T-cell (primary cell): ENCODE measurements around the gene MCRIP1. TPM values are rescaled to one million over a fixed set of nuclear protein-coding genes. Genes with fewer than 3 reads are reported as not detected.
A peak's percentile ranks its signal among the peaks of the same experiment; 100 is the strongest.

ENCODE experiments used
- ATAC-seq, 4 experiments: fragments of 200-7000 bp in 3 of 4; fragments of 150-1000 bp in 1 of 4; cut with Tn5 transposase; replicated peaks in 1 of 4; 1 replicate in 3 of 4; 2 replicates in 1 of 4; pipeline ENCODE4 v1.10.0; 2021; ENCODE audit warnings: moderate library complexity in 3 of 4, mild to moderate bottlenecking in 2 of 4, moderate number of reproducible peaks in 1 of 4
- CTCF ChIA-PET, 2 donors: fragments of 300-600 bp; sonication (Branson Sonifier 250); formaldehyde crosslinking; loops; one replicate each; lab custom pipeline; 2022; ENCODE audit warnings: antibody characterized with exemption in 2 of 2; lab: Charles Lee
- POLR2A ChIA-PET, 2 donors: fragments of 300-600 bp; sonication (Branson Sonifier 250); formaldehyde crosslinking; loops; one replicate each; lab custom pipeline; 2022; ENCODE audit warnings: antibody characterized with exemption in 2 of 2; lab: Charles Lee
- DNase-seq, 35 experiments: peaks; one replicate each; pipeline versions ENCODE4 v3.0.0 to v3.0.0-alpha.2; 2013 to 2023
- H3K27ac ChIP-seq: one replicate; pipeline ENCODE4 v1.5.1; 2013; ENCODE audit warnings: low read length
- H3K27me3 ChIP-seq, 2 experiments: replicated peaks in 1 of 2; 1 replicate in 1 of 2; 2 replicates in 1 of 2; pipeline versions ENCODE4 v1.6.1 to v1.7.0; 2013; ENCODE audit warnings: low read length in 1 of 2, mixed read lengths in 1 of 2; ENCODE audit not compliant: control insufficient read depth in 2 of 2, insufficient read depth in 2 of 2; ENCODE audit errors: extremely low read depth in 1 of 2
- H3K36me3 ChIP-seq, 2 donors: 1 replicate in 1 of 2; 2 replicates in 1 of 2; pipeline versions ENCODE4 v1.6.1 to v1.7.0; 2013; ENCODE audit warnings: low read length in 1 of 2; ENCODE audit not compliant: control insufficient read depth in 2 of 2, insufficient read depth in 1 of 2; ENCODE audit errors: extremely low read depth in 1 of 2
- H3K4me1 ChIP-seq, 2 experiments: 1 replicate in 1 of 2; 2 replicates in 1 of 2; pipeline versions ENCODE4 v1.6.1 to v1.7.0; 2013; ENCODE audit warnings: low read length in 2 of 2, mixed read lengths in 1 of 2; ENCODE audit not compliant: insufficient read depth in 2 of 2, control insufficient read depth in 1 of 2; ENCODE audit errors: extremely low read depth in 1 of 2
- H3K4me3 ChIP-seq, 2 donors: 1 replicate in 1 of 2; 2 replicates in 1 of 2; pipeline versions ENCODE4 v1.5.1 to v1.7.0; 2013; ENCODE audit warnings: mild to moderate bottlenecking in 2 of 2, low read length in 1 of 2, moderate library complexity in 1 of 2; ENCODE audit not compliant: control insufficient read depth in 1 of 2; ENCODE audit errors: extremely low read depth in 1 of 2
- H3K9me3 ChIP-seq: 2 replicates; pipeline ENCODE4 v1.7.0; 2013
- H3K27ac Mint-ChIP-seq, 2 donors: one replicate each; pipeline ENCODE4 v1.8.0; 2020 to 2021; ENCODE audit warnings: mild to moderate bottlenecking in 2 of 2, mixed read lengths in 2 of 2
- H3K27me3 Mint-ChIP-seq, 2 donors: one replicate each; pipeline ENCODE4 v1.8.0; 2021 to 2022; ENCODE audit warnings: mixed read lengths in 2 of 2
- H3K36me3 Mint-ChIP-seq: one replicate; pipeline ENCODE4 v1.8.0; 2021; ENCODE audit warnings: mixed read lengths
- H3K4me1 Mint-ChIP-seq, 3 donors: one replicate each; pipeline ENCODE4 v1.8.0; 2020 to 2022; ENCODE audit warnings: mixed read lengths in 3 of 3, mild to moderate bottlenecking in 1 of 3
- H3K4me3 Mint-ChIP-seq, 3 donors: one replicate each; pipeline ENCODE4 v1.8.0; 2020 to 2022; ENCODE audit warnings: mild to moderate bottlenecking in 3 of 3, mixed read lengths in 3 of 3, moderate library complexity in 3 of 3
- H3K9me3 Mint-ChIP-seq, 3 donors: one replicate each; pipeline ENCODE4 v1.8.0; 2020 to 2022; ENCODE audit warnings: mixed read lengths in 3 of 3
- WGBS: methylation state at CpG from one replicate; pipeline ENCODE4 v1.1.5; 2013; ENCODE audit warnings: missing lambda C conversion rate; ENCODE audit not compliant: insufficient coverage; 5-methylcytosine and 5-hydroxymethylcytosine counted together
- total RNA-seq, 35 experiments: library from RNA in 6 of 35; stranded (reverse) in 6 of 35; fragments of 120-200 nt in 1 of 35; gene quantifications; one replicate each; pipeline versions ENCODE4 v1.2.1 to v1.2.4 and lab custom pipeline; 2013 to 2026

Gene MCRIP1
- total RNA-seq, 5 donors from 2014 or later (not counting 1 experiment from before 2014, with no cell fraction given) = 46.4 to 92.4 (median 77.1) TPM

GRCh38 chr17:81806461-81807209 is 26.5 kb downstream of the MCRIP1 start:
- H3K27ac ChIP-seq = no peak overlapping the region
- WGBS = 34% methylated on average over 16 of the region's 23 CpGs
- CTCF ChIA-PET = no interaction called here
- POLR2A ChIA-PET = no interaction called here
- ATAC-seq (no peak), DNase-seq (no peak)
- no peaks in the 10 kb centered on the region for H3K9me3 Mint-ChIP-seq
- no peaks in the 10 kb centered on the region for H3K4me1 ChIP-seq
- no peak overlapping the region for H3K4me3 Mint-ChIP-seq
- no peak overlapping the region for H3K27ac Mint-ChIP-seq
- peaks cover 39 to 57% of the 10 kb centered on the region in 2 donors for H3K27me3 Mint-ChIP-seq
- H3K36me3 Mint-ChIP-seq = no peaks in the 10 kb centered on the region
- peaks cover 0 to 7% (median 7%) of the 10 kb centered on the region in 3 donors for H3K4me1 Mint-ChIP-seq
- no peaks in the 10 kb centered on the region for H3K36me3 ChIP-seq
- no peak overlapping the region for H3K4me3 ChIP-seq
- no peaks in the 10 kb centered on the region for H3K9me3 ChIP-seq
- peaks cover 2 to 90% of the 10 kb centered on the region in 2 experiments for H3K27me3 ChIP-seq

GRCh38 chr17:81805707-81806460 is 27.2 kb downstream of the MCRIP1 start:
- H3K36me3 ChIP-seq = no peaks in the 10 kb centered on the region
- WGBS = 70% methylated on average over 6 of the region's 18 CpGs
- H3K9me3 ChIP-seq = no peaks in the 10 kb centered on the region
- ChIA-PET POLR2A (no interaction called here), CTCF (no interaction called here)
- Mint-ChIP-seq H3K9me3 (no peaks in the 10 kb centered on the region), H3K4me3 (no peak overlapping the region), H3K27me3 (peaks cover 40 to 63% of the 10 kb centered on the region in 2 donors), H3K4me1 (peaks cover 0 to 7% (median 7%) of the 10 kb centered on the region in 3 donors), H3K27ac (no peak overlapping the region), H3K36me3 (no peaks in the 10 kb centered on the region)
- no peak for DNase-seq
- H3K4me3 ChIP-seq = no peak overlapping the region
- H3K27ac ChIP-seq = no peak overlapping the region
- H3K4me1 ChIP-seq = no peaks in the 10 kb centered on the region
- no peak for ATAC-seq
- peaks cover 2 to 90% of the 10 kb centered on the region in 2 experiments for H3K27me3 ChIP-seq

- H3K36me3 ChIP-seq = no peaks in the 10 kb centered on the region
- Mint-ChIP-seq H3K4me3 (peak overlapping the region in 1 of 3 donors; percentile 55), H3K27me3 (peaks cover 43 to 64% of the 10 kb centered on the region in 2 donors), H3K36me3 (no peaks in the 10 kb centered on the region), H3K4me1 (peaks cover 0 to 7% (median 7%) of the 10 kb centered on the region in 3 donors), H3K27ac (no peak overlapping the region), H3K9me3 (no peaks in the 10 kb centered on the region)
- DNase-seq = no peak
- ChIA-PET POLR2A (no interaction called here), CTCF (no interaction called here)
- H3K4me3 ChIP-seq = no peak overlapping the region
- H3K27me3 ChIP-seq = peaks cover 2 to 86% of the 10 kb centered on the region in 2 experiments
- ATAC-seq = no peak
- 7% methylated on average over 41 of the region's 65 CpGs for WGBS
- no peaks in the 10 kb centered on the region for H3K9me3 ChIP-seq
- no peak overlapping the region for H3K27ac ChIP-seq
- H3K4me1 ChIP-seq = no peaks in the 10 kb centered on the region
Measured at GRCh38 chr17:81804559-81805399, 28.3 kb downstream of the MCRIP1 start.

- Mint-ChIP-seq H3K4me3 (peak within 1 kb of the TSS in 1 of 3 donors; percentile 55), H3K36me3 (no peaks in the 10 kb centered on the region)
- WGBS = 3% methylated on average over 96 of the region's 110 CpGs
Measured at GRCh38 chr17:81803728-81804558, 29.1 kb downstream of the MCRIP1 start, which contains the start of gene GCGR. Gene GCGR (plus strand): TSS chr17:81804150. CDS start chr17:81809019, 4,869 bp downstream.

GRCh38 chr17:81802856-81803643 is 30.0 kb downstream of the MCRIP1 start:
- Histone ChIP-seq H3K4me3 (no peak overlapping the region), H3K27ac (no peak overlapping the region), H3K27me3 (peaks cover 2 to 71% of the 10 kb centered on the region in 2 experiments), H3K4me1 (no peaks in the 10 kb centered on the region), H3K9me3 (no peaks in the 10 kb centered on the region), H3K36me3 (no peaks in the 10 kb centered on the region)
- Mint-ChIP-seq H3K27ac (no peak overlapping the region), H3K27me3 (peaks cover 34 to 58% of the 10 kb centered on the region in 2 donors), H3K4me3 (peak overlapping the region in 1 of 3 donors; percentile 53), H3K36me3 (no peaks in the 10 kb centered on the region), H3K9me3 (no peaks in the 10 kb centered on the region), H3K4me1 (peaks cover 0 to 7% (median 7%) of the 10 kb centered on the region in 3 donors)
- ATAC-seq (no peak), DNase-seq (no peak)
- ChIA-PET CTCF (interaction anchor here in 1 of 2 donors (0.6 kb wide), 2 partner anchors 25 to 59 kb away, joined by 3 to 5 read pairs; no protein-coding TSS in a partner anchor), POLR2A (no interaction called here)
- WGBS = 32% methylated on average over 20 of the region's 26 CpGs

More at GRCh38 chr17:81803728-81804558, 29.1 kb downstream of the MCRIP1 start, which contains the start of gene GCGR:
- no peak within 1 kb of the TSS for H3K4me3 ChIP-seq
- Mint-ChIP-seq H3K27ac (no peak within 1 kb of the TSS), H3K27me3 (peaks cover 35 to 62% of the 10 kb centered on the region in 2 donors), H3K9me3 (no peaks in the 10 kb centered on the region), H3K4me1 (peaks cover 0 to 7% (median 7%) of the 10 kb centered on the region in 3 donors)
- ChIA-PET CTCF (no interaction called here), POLR2A (no interaction called here)
- ATAC-seq = no peak
- DNase-seq = no peak
- H3K4me1 ChIP-seq = no peaks in the 10 kb centered on the region
- H3K27me3 ChIP-seq = peaks cover 2 to 78% of the 10 kb centered on the region in 2 experiments
- H3K27ac ChIP-seq = no peak within 1 kb of the TSS
- no peaks in the 10 kb centered on the region for H3K36me3 ChIP-seq
- H3K9me3 ChIP-seq = no peaks in the 10 kb centered on the region
